Testis (tissue), 2 donors: ENCODE data around the gene FRMD8.

Source experiments
- POLR2A ChIP-seq: fragments of 450-650 bp; IDR thresholded peaks from one replicate; pipeline ENCODE4 v1.6.1; 2017; ENCODE audit warnings: antibody characterized with exemption, mild to moderate bottlenecking, moderate library complexity
- TF ChIP-seq, protein P1 (sequence below), 3 experiments: fragments of 450-650 bp in 2 of 3; fragments of 200-600 bp in 1 of 3; sonication (generic) in 1 of 3; IDR thresholded peaks; one replicate each; pipeline ENCODE4 v1.5.1; 2016 to 2019; ENCODE audit warnings: antibody characterized with exemption in 3 of 3, mild to moderate bottlenecking in 2 of 3, moderate library complexity in 1 of 3

DNA sequence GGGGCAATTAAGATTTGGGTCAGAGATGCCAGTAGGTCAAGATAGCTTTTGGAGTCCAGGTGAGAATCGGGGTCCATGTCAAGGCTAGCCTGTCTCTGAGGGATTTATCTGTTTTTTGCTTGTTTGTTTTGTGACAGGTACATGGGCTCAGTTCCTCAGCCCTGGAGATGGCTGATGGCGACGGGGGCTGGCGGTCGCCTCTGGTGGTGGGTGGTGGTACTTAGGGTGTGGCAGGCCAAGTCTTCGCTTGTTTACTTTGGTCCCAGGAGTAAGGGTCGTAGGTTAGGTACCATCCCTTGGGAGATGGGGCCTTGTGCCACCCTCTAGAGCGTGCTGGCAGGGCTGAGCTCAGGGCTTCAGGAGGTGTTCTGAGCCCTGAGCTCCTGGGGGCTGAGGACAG is 8.7 kb upstream of the FRMD8 start:
- TF ChIP-seq, protein P1, sequence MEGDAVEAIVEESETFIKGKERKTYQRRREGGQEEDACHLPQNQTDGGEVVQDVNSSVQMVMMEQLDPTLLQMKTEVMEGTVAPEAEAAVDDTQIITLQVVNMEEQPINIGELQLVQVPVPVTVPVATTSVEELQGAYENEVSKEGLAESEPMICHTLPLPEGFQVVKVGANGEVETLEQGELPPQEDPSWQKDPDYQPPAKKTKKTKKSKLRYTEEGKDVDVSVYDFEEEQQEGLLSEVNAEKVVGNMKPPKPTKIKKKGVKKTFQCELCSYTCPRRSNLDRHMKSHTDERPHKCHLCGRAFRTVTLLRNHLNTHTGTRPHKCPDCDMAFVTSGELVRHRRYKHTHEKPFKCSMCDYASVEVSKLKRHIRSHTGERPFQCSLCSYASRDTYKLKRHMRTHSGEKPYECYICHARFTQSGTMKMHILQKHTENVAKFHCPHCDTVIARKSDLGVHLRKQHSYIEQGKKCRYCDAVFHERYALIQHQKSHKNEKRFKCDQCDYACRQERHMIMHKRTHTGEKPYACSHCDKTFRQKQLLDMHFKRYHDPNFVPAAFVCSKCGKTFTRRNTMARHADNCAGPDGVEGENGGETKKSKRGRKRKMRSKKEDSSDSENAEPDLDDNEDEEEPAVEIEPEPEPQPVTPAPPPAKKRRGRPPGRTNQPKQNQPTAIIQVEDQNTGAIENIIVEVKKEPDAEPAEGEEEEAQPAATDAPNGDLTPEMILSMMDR (IDR thresholded peaks at IDR 0.05), result no peak
- no peak for TF ChIP-seq POLR2A
